NCI-H510A (cell line): Measurements from ENCODE around the gene MCM3AP.

Experiments used
- DNase-seq: peaks from one replicate; lab custom pipeline; 2025; lab: John Stamatoyannopoulos, UW

Gene MCM3AP

GRCh38 chr21:46218906-46219590 lies 66.4 kb downstream of the MCM3AP start:
- no peak for DNase-seq

- DNase-seq, result no peak
Measured at GRCh38 chr21:46217511-46218196, 67.8 kb downstream of the MCM3AP start.

- no peak for DNase-seq
Measured at GRCh38 chr21:46216132-46216747, 69.2 kb downstream of the MCM3AP start.

GRCh38 chr21:46215436-46216131 lies 69.8 kb downstream of the MCM3AP start:
- DNase-seq, result no peak

- DNase-seq, result no peak
Measured at GRCh38 chr21:46214478-46215340, 70.7 kb downstream of the MCM3AP start.

- DNase-seq, result no peak
Measured at GRCh38 chr21:46213620-46214286, 71.7 kb downstream of the MCM3AP start.

GRCh38 chr21:46212721-46213484 lies 72.5 kb downstream of the MCM3AP start:
- no peak for DNase-seq

GRCh38 chr21:46211786-46212720 lies 73.4 kb downstream of the MCM3AP start:
- DNase-seq, result no peak

GRCh38 chr21:46211376-46211775 lies 74.0 kb downstream of the MCM3AP start:
- no peak for DNase-seq

- DNase-seq, result no peak
Measured at GRCh38 chr21:46210378-46211136, 74.9 kb downstream of the MCM3AP start.

GRCh38 chr21:46208761-46209721 lies 76.4 kb downstream of the MCM3AP start:
- no peak for DNase-seq

GRCh38 chr21:46207920-46208591 lies 77.4 kb downstream of the MCM3AP start:
- no peak for DNase-seq

- no peak for DNase-seq
Measured at GRCh38 chr21:46207006-46207919, 78.1 kb downstream of the MCM3AP start.

- no peak for DNase-seq
Measured at GRCh38 chr21:46206163-46207005, 79.0 kb downstream of the MCM3AP start.

- DNase-seq, result no peak
Measured at GRCh38 chr21:46205766-46206162, 79.6 kb downstream of the MCM3AP start.
